Measurements from ENCODE around the gene EBF4. TPM values are rescaled to one million over a fixed set of nuclear protein-coding genes. Genes with fewer than 3 reads are reported as not detected.

The EBF4 gene, protein sequence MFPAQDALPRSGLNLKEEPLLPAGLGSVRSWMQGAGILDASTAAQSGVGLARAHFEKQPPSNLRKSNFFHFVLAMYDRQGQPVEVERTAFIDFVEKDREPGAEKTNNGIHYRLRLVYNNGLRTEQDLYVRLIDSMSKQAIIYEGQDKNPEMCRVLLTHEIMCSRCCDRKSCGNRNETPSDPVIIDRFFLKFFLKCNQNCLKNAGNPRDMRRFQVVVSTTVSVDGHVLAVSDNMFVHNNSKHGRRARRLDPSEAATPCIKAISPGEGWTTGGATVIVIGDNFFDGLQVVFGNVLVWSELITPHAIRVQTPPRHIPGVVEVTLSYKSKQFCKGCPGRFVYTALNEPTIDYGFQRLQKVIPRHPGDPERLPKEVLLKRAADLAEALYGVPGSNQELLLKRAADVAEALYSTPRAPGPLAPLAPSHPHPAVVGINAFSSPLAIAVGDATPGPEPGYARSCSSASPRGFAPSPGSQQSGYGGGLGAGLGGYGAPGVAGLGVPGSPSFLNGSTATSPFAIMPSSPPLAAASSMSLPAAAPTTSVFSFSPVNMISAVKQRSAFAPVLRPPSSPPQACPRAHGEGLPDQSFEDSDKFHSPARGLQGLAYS
- total RNA-seq, result 10 to 100 TPM; 14.8 to 31.4 TPM

DNA sequence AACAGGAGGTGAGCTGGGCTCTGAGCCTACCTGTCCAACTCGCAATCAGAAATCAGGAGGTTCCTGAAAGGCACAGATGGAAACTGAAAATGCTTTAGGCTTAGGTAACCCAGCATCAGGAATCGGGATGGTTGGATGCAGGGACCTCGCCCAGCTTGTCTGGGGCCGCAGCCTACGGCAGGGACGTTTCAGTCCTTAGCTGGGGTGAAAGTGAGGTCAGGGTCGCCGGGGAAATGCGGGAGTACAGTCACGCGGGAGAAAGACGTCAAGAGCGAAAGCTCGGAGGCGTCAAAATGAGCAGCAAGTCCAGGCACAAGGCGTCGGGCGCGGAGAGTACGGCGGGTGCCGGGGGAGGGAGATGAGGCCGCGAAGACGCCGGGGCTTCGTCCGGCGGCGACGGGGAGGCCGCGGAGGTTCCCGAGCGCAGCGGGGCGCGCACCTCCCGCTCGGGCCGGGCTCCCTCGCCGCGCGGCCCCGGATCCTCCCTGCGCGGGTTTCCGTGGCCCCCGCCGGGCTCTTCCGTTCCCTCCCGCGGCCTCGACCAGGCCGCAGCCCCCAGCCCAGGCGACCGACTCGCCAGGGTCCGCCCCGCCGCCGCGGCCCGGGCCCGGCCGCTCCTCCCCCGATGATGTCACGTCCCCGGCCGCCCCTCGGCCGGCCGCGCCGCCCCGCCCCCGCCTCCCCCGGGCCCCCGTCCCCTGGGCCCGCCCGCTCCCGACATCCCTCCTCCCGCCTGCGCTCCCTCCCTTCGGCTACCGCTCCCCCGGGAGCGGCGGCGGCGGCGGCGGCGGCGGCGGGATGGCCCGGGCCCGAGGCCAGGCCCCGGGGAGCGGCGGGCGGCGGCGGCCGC is at the start of gene EBF4:
Gene EBF4 (plus strand): TSS at position 745 of the 850 bp plus-strand sequence. CDS start 866 bp downstream, outside the sequence.
- H3K4me1 Mint-ChIP-seq (ENCODE audit: low read depth in 2 of 2), result peaks cover 39 to 42% of the 10 kb centered on the region in 2 donors
- H3K9me3 Mint-ChIP-seq, result no peaks in the 10 kb centered on the region
- H3K27ac Mint-ChIP-seq, result peak within 1 kb of the TSS; percentile 51 to 76
- DNase-seq (ENCODE audit: low spot score) (peak; percentile 65), ATAC-seq (peak; percentile 49 to 61)
- H3K36me3 Mint-ChIP-seq, result no peaks in the 10 kb centered on the region
- H3K27me3 Mint-ChIP-seq, result peaks cover 18 to 22% of the 10 kb centered on the region in 2 donors
- H3K4me3 Mint-ChIP-seq, result peak within 1 kb of the TSS; percentile 93

DNA sequence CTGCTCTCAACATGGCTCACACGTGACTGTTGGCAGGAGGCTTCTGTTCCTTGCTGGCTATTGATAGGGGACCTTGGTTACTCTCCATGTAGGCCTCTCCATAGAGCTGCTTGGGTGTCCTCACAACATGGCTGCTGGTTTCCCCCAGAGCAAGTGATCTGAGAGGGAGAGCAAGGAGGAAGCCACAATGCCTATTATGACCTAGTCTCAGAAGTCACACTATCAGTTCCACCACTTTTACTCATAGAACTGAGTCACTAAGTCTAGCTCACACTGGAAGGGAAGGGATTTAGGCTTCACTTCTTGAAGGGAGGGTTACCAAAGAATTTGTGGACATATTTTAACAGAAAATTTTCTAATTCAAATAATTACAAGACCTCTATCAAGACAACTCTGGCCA is 48.9 kb upstream of the EBF4 start:
- Mint-ChIP-seq H3K27me3 (no peaks in the 10 kb centered on the region), H3K4me3 (no peak overlapping the region), H3K36me3 (no peaks in the 10 kb centered on the region), H3K9me3 (no peaks in the 10 kb centered on the region), H3K27ac (no peak overlapping the region), H3K4me1 (ENCODE audit: low read depth in 2 of 2) (peaks cover 13% of the 10 kb centered on the region in 2 donors)
- DNase-seq (ENCODE audit: low spot score) (no peak), ATAC-seq (no peak)

DNA sequence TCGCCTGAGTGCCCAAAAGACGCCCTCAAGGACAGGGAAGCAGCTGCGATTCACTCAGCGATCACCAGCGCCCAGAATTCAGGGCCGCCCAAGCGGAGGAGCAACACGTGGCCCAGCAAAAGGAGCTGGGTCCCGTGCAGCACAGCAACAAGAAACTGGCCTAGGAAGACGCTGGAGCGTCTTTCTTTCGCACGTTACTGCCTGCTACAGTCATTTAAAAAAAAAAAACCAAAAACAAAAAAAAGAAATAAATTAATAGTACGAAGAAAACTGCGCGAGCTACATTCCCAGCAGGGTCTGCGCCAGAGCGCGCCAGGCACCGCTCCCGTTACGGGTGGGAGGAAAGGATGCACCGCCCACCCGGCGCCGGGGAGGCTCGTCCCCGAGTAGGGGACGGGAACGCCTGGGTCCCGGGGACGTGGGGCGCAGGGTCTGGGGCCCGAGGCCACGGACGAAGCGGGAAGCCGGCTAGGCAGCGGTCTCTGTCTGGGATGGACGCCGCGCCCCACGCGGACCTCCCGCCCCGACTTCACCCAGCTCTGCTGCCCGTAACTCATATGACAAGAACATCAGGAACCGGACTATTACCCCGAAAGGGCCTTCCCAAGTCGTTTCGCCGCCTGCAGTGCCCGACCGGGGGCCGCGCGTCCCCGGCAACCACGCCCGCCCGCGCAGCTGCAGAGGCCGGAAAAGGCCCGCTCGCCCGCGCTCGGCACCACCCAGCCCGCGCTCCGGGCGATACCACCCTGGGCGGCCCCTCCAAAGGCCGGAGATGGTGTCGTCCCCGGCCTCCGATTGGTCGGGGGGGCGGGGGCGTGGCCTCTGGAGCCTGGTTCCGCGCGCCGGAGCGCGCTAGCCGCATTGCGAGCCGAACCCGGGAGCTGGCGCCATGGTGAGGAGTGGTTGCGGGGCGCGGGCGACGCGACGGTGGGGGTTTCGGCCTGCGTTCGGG is 40.5 kb upstream of the EBF4 start, which contains the start of gene NOP56:
Gene NOP56 (plus strand): TSS at position 861 of the 952 bp plus-strand sequence. CDS start 29 bp downstream, at position 890.
- Mint-ChIP-seq H3K36me3 (peaks cover 21% of the 10 kb centered on the region), H3K4me1 (ENCODE audit: low read depth in 2 of 2) (peaks cover 25 to 28% of the 10 kb centered on the region in 2 donors), H3K27me3 (no peaks in the 10 kb centered on the region), H3K27ac (peak within 1 kb of the TSS; percentile 89 to 91), H3K9me3 (no peaks in the 10 kb centered on the region), H3K4me3 (peak within 1 kb of the TSS; percentile 90)
- ATAC-seq (peak; percentile 96 to 97), DNase-seq (ENCODE audit: low spot score) (peak; percentile 96)

DNA sequence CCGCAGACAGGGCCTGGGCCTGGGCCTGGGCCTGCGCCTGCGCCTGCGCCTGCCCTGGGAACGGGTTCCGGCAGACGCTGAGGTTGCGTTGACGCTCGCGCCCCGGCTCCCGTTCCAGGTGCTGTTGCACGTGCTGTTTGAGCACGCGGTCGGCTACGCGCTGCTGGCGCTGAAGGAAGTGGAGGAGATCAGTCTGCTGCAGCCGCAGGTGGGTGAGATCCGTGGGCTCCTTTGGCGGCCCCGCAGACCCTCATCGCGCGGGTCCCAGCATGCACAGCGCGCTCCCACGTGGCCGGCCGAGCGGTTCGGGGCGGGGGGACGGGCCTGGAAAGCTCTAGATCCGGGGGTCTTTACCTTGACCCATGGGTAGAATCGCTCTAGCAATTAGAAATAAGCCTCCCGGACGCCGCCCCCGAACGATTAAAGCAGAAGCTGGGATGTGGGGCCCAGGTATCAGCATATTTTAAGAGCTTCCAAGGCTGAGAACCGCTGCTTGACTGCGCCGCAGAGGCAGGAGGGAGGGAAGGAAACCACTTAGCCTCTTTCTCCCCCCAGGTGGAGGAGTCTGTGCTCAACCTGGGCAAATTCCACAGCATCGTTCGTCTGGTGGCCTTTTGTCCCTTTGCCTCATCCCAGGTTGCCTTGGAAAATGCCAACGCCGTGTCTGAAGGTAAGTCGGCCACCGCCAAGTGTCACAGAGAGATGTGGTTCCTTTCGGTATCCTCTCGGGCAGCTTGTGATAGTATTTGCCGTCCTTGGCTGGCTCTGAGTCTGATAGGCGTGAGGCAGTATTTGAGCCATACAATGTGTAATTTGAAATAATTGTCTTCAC is 39.6 kb upstream of the EBF4 start:
- no peaks in the 10 kb centered on the region for H3K27me3 Mint-ChIP-seq
- ATAC-seq, result peak; percentile 66 to 71
- peak overlapping the region; percentile 86 for H3K4me3 Mint-ChIP-seq
- H3K27ac Mint-ChIP-seq, result peak overlapping the region; percentile 67 to 85
- peaks cover 26 to 28% of the 10 kb centered on the region in 2 donors for H3K4me1 Mint-ChIP-seq (ENCODE audit: low read depth in 2 of 2)
- no peaks in the 10 kb centered on the region for H3K9me3 Mint-ChIP-seq
- DNase-seq (ENCODE audit: low spot score), result no peak
- peaks cover 28% of the 10 kb centered on the region for H3K36me3 Mint-ChIP-seq

DNA sequence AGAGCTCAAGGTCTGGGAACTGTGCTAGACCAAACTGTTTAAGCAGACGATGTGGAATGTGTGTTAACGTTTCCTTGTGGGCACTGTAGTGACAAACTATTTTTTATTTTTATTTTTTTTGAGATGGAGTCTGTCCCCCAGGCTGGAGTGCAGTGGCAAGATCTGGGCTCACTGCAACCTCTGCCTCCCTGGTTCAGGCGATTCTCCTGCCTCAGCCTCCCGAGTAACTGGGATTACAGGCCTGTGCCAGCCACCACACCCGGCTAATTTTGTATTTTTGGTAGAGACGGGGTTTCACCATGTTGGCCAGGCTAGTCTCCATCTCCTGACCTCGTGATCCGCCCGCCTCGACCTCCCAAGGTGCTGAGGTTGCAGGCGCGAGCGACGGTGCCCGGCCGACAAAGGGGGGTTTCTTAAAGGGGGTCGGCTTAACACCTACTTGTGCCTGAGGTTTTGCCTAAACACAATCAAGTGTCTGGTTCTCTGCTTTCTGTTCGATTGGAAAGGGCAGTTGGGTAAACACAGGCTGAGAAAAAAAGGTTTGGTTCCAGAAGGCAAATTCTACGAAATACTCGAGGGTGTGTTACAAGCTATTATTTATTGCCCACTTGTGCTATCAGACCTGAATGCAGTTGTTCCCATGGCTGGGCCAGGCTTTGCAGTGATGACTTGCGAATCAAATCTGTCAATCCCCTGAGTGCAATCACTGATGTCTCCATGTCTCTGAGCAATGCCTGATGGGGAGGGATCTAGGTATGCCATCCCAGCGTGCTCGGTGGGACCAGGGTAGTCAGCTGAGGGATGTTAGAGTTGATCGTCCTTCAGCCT is 38.8 kb upstream of the EBF4 start:
- Mint-ChIP-seq H3K4me1 (ENCODE audit: low read depth in 2 of 2) (peaks cover 30% of the 10 kb centered on the region in 2 donors), H3K27me3 (no peaks in the 10 kb centered on the region), H3K4me3 (peak overlapping the region; percentile 86), H3K36me3 (peaks cover 33% of the 10 kb centered on the region), H3K27ac (peak overlapping the region; percentile 67 to 85), H3K9me3 (no peaks in the 10 kb centered on the region)
- DNase-seq (ENCODE audit: low spot score) (no peak), ATAC-seq (no peak)

DNA sequence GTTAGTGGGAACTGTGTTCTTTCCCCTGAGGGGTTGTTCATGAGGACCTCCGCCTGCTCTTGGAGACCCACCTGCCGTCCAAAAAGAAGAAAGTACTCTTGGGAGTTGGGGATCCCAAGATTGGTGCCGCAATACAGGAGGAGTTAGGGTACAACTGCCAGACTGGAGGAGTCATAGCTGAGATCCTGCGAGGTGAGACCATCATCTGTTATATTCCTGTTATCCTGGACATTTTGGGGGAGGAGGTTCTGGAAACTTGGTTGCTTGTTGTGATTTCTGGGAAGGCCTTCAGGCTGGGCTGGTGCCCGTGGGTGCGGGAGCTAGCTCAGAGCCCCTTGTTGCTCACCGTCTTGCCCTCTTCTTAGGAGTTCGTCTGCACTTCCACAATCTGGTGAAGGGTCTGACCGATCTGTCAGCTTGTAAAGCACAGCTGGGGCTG is 38.2 kb upstream of the EBF4 start:
- Mint-ChIP-seq H3K36me3 (peaks cover 37% of the 10 kb centered on the region), H3K4me3 (peak overlapping the region; percentile 86), H3K4me1 (ENCODE audit: low read depth in 2 of 2) (peaks cover 34% of the 10 kb centered on the region in 2 donors), H3K27me3 (no peaks in the 10 kb centered on the region), H3K9me3 (no peaks in the 10 kb centered on the region), H3K27ac (peak overlapping the region; percentile 67 to 85)
- ATAC-seq (no peak), DNase-seq (ENCODE audit: low spot score) (no peak)

DNA sequence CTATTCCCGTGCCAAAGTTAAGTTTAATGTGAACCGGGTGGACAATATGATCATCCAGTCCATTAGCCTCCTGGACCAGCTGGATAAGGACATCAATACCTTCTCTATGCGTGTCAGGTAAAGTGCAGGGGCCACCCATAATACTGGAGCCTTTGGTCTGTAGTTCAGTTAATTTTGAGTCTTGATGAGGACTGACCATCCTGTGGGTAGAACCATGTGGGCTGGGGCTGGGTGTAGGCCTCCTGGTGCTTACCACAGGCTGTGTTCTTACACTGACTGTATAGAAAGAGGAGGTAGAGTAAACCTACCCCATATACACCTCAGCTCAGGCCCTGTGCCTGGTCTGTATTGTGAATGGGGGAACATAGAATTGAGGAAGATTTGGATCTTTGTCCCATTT is 37.7 kb upstream of the EBF4 start:
- Mint-ChIP-seq H3K27me3 (no peaks in the 10 kb centered on the region), H3K9me3 (no peaks in the 10 kb centered on the region), H3K4me1 (ENCODE audit: low read depth in 2 of 2) (peaks cover 34% of the 10 kb centered on the region in 2 donors), H3K4me3 (peak overlapping the region; percentile 86), H3K27ac (peak overlapping the region; percentile 67 to 85), H3K36me3 (peaks cover 37% of the 10 kb centered on the region)
- ATAC-seq, result no peak
- no peak for DNase-seq (ENCODE audit: low spot score)

DNA sequence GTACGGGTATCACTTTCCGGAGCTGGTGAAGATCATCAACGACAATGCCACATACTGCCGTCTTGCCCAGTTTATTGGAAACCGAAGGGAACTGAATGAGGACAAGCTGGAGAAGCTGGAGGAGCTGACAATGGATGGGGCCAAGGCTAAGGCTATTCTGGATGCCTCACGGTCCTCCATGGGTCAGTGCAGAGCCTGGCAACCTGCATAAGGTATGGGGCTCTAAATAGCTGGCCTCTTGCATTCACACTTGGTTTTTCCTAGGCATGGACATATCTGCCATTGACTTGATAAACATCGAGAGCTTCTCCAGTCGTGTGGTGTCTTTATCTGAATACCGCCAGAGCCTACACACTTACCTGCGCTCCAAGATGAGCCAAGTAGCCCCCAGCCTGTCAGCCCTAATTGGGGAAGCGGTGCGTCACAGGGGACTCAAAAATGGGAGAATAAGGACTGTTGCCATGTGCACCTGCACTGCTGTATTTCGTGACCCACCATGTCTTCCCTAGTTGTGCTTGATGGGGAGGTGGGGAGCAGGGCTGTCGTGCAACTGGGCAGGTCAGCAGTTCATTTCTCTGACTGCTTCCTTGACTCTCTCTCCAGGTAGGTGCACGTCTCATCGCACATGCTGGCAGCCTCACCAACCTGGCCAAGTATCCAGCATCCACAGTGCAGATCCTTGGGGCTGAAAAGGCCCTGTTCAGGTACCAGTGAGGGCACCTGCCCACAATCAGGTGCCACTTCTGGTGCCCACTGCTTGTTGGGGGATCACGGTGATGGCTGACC is 37.1 kb upstream of the EBF4 start:
- peak overlapping the region; percentile 69 to 85 for H3K27ac Mint-ChIP-seq
- peaks cover 37% of the 10 kb centered on the region for H3K36me3 Mint-ChIP-seq
- no peaks in the 10 kb centered on the region for H3K27me3 Mint-ChIP-seq
- peak overlapping the region; percentile 86 for H3K4me3 Mint-ChIP-seq
- ATAC-seq, result no peak
- H3K4me1 Mint-ChIP-seq (ENCODE audit: low read depth in 2 of 2), result peaks cover 34 to 38% of the 10 kb centered on the region in 2 donors
- DNase-seq (ENCODE audit: low spot score), result no peak
- no peaks in the 10 kb centered on the region for H3K9me3 Mint-ChIP-seq

DNA sequence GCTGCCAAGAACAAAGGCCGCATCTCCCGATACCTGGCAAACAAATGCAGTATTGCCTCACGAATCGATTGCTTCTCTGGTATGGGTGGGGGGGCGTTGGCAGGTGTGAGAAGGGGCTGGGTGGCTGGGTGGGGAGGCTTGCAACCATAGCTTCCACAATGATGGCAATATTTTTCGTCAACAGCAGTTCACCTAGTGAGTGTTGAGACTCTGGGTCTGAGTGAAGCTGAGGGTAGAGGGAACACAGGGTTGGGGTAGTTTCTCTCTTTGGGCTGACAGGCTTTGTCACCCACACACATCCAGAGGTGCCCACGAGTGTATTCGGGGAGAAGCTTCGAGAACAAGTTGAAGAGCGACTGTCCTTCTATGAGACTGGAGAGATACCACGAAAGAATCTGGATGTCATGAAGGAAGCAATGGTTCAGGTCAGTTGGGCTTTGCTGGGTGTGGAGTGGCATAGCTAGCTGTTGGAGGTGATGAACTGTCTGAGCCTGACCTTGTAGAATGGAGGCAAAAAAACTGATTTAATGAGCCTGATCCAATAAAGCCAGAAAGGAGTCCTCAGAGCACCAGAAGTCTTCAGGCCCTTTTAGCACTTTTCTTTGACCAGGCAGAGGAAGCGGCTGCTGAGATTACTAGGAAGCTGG is 36.0 kb upstream of the EBF4 start:
- no peak for DNase-seq (ENCODE audit: low spot score)
- Mint-ChIP-seq H3K4me1 (ENCODE audit: low read depth in 2 of 2) (peaks cover 36 to 44% of the 10 kb centered on the region in 2 donors), H3K9me3 (no peaks in the 10 kb centered on the region), H3K36me3 (peaks cover 39% of the 10 kb centered on the region), H3K27me3 (no peaks in the 10 kb centered on the region), H3K4me3 (peak overlapping the region; percentile 40), H3K27ac (peak overlapping the region; percentile 1 to 69)
- no peak for ATAC-seq

DNA sequence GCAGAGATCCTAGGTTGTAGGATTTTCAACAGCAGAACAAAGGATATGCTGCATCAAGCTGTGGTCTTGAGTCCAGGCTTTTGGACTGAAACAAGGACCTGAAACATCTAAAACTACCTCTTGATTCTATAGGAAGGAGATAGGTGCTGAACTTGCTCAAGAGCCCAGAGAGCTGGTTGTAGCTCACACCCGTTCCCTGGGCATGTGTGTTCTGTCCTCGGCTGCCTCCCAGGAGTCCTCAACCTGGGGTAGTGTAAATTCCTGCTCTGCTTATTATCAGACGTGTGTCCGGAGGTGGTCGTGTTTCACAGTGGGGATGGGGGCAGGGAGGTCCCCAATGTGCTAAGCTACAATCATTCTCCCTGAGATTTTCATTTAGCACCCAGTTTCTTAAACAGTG is 35.3 kb upstream of the EBF4 start:
- ATAC-seq (no peak), DNase-seq (ENCODE audit: low spot score) (no peak)
- no peaks in the 10 kb centered on the region for H3K27me3 Mint-ChIP-seq
- H3K4me1 Mint-ChIP-seq (ENCODE audit: low read depth in 2 of 2), result peaks cover 42 to 49% of the 10 kb centered on the region in 2 donors
- no peaks in the 10 kb centered on the region for H3K9me3 Mint-ChIP-seq
- H3K27ac Mint-ChIP-seq, result peak overlapping the region; percentile 1 to 69
- H3K4me3 Mint-ChIP-seq, result peak overlapping the region; percentile 40
- peaks cover 46% of the 10 kb centered on the region for H3K36me3 Mint-ChIP-seq

All from natural killer cell treated with Interleukin-12 subunit alpha and Interleukin-12 subunit beta and Interleukin-15 and Interleukin-18, amount 100 ng/mL, for 72 hours (primary cell).